Upper lobe of right lung (tissue), 1 donor: Measurements from ENCODE around the gene CSE1L. TPM values are rescaled to one million over a fixed set of nuclear protein-coding genes. Genes with fewer than 3 reads are reported as not detected.
"Not testable (repeated sequence)": the region's sequence is repeated elsewhere in the genome, so short reads cannot be mapped to it uniquely, and the experiment has no call there.

ENCODE experiments used
- ATAC-seq: fragments of 200-7000 bp; cut with Tn5 transposase; one replicate; pipeline ENCODE4 v1.9.1; 2020; ENCODE audit warnings: mild to moderate bottlenecking, moderate library complexity
- DNase-seq: peaks from one replicate; pipeline ENCODE4 v3.0.0-alpha.2; 2020
- H3K27ac ChIP-seq: fragments of 200-600 bp; one replicate; pipeline ENCODE4 v1.8.0; 2022
- H3K27me3 ChIP-seq: fragments of 200-600 bp; one replicate; pipeline ENCODE4 v1.8.0; 2022; ENCODE audit warnings: mild to moderate bottlenecking
- H3K36me3 ChIP-seq: fragments of 200-600 bp; one replicate; pipeline ENCODE4 v1.8.0; 2022
- H3K4me1 ChIP-seq: fragments of 200-600 bp; one replicate; pipeline ENCODE4 v1.8.0; 2022
- H3K4me3 ChIP-seq: fragments of 200-600 bp; one replicate; pipeline ENCODE4 v1.8.0; 2022; ENCODE audit warnings: mild to moderate bottlenecking
- H3K9me3 ChIP-seq: fragments of 200-600 bp; one replicate; pipeline ENCODE4 v1.8.0; 2022
- intact Hi-C: fragments of 100-400 bp; cut with DNase I; formaldehyde crosslinking; loops from one replicate; pipeline ENCODE4 v1.11.0; 2022
- total RNA-seq: library from RNA; stranded (reverse); fragmentation: NEBNext Ultra II Directional; extraction: Animal tissue kit (Norgen Biotek cat#: 25700); gene quantifications from one replicate; pipeline ENCODE4 v1.2.1, GENCODE V29; 2021
- TF ChIP-seq, protein P1 (sequence below): fragments of 200-600 bp; IDR thresholded peaks from one replicate; pipeline ENCODE4 v1.8.0; 2022; ENCODE audit warnings: antibody characterized with exemption
- donor health status: DM: no; HTN: yes; CAD: no; lungs with severe emphysema.

CSE1L gene
- total RNA-seq, 1 donor from 2014 or later: 37.8 TPM

- Histone ChIP-seq H3K4me3 (no peak overlapping the region), H3K27ac (no peak overlapping the region), H3K27me3 (no peaks in the 10 kb centered on the region), H3K4me1 (peaks cover 11% of the 10 kb centered on the region), H3K9me3 (no peaks in the 10 kb centered on the region), H3K36me3 (no peaks in the 10 kb centered on the region)
- DNase-seq (no peak), ATAC-seq (no peak)
- TF ChIP-seq, protein P1, sequence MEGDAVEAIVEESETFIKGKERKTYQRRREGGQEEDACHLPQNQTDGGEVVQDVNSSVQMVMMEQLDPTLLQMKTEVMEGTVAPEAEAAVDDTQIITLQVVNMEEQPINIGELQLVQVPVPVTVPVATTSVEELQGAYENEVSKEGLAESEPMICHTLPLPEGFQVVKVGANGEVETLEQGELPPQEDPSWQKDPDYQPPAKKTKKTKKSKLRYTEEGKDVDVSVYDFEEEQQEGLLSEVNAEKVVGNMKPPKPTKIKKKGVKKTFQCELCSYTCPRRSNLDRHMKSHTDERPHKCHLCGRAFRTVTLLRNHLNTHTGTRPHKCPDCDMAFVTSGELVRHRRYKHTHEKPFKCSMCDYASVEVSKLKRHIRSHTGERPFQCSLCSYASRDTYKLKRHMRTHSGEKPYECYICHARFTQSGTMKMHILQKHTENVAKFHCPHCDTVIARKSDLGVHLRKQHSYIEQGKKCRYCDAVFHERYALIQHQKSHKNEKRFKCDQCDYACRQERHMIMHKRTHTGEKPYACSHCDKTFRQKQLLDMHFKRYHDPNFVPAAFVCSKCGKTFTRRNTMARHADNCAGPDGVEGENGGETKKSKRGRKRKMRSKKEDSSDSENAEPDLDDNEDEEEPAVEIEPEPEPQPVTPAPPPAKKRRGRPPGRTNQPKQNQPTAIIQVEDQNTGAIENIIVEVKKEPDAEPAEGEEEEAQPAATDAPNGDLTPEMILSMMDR: no peak
- intact Hi-C loops: no loop called here
Observed at GRCh38 chr20:49052334-49052733, 6.2 kb downstream of the CSE1L start.

GRCh38 chr20:49054056-49054643 lies 8.0 kb downstream of the CSE1L start:
- intact Hi-C loops: no loop called here
- no peak overlapping the region for H3K27ac ChIP-seq
- H3K36me3 ChIP-seq: peaks cover 11% of the 10 kb centered on the region
- peaks cover 4% of the 10 kb centered on the region for H3K4me1 ChIP-seq
- no peaks in the 10 kb centered on the region for H3K9me3 ChIP-seq
- no peaks in the 10 kb centered on the region for H3K27me3 ChIP-seq
- TF ChIP-seq, protein P1: no peak
- DNase-seq: no peak
- no peak for ATAC-seq
- H3K4me3 ChIP-seq: no peak overlapping the region

GRCh38 chr20:49063279-49063678 lies 17.2 kb downstream of the CSE1L start:
- intact Hi-C loops: no loop called here
- TF ChIP-seq, protein P1: no peak
- no peaks in the 10 kb centered on the region for H3K9me3 ChIP-seq
- no peaks in the 10 kb centered on the region for H3K27me3 ChIP-seq
- ATAC-seq (no peak), DNase-seq (no peak)
- no peak overlapping the region for H3K4me3 ChIP-seq
- H3K36me3 ChIP-seq: peaks cover 80% of the 10 kb centered on the region
- no peaks in the 10 kb centered on the region for H3K4me1 ChIP-seq
- no peak overlapping the region for H3K27ac ChIP-seq

DNA sequence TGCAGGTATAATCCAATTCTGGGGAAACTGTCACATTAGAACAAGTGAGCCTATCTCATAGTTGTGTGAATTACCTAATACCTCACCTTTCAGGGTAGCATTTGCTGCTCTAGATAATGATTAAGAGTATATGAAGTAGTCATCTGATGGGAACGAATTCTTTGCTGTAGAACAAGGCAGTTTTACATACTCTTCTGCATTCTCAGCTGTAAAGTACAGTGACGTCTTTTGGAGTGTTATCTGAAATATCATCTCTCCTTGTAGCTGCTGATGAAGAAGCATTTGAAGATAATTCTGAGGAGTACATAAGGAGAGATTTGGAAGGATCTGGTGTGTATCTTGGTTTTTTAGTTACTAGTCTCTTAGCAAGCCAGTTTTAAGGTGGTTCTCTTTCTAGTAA lies 28.4 kb downstream of the CSE1L start:
- H3K36me3 ChIP-seq: peaks cover 96% of the 10 kb centered on the region
- no peaks in the 10 kb centered on the region for H3K27me3 ChIP-seq
- DNase-seq (no peak), ATAC-seq (no peak)
- TF ChIP-seq, protein P1: no peak
- no peaks in the 10 kb centered on the region for H3K9me3 ChIP-seq
- no peak overlapping the region for H3K4me3 ChIP-seq
- H3K27ac ChIP-seq: no peak overlapping the region
- intact Hi-C loops: no loop called here
- no peaks in the 10 kb centered on the region for H3K4me1 ChIP-seq

- no peak for DNase-seq
- no peak for ATAC-seq
Observed at GRCh38 chr20:49078310-49078709, 32.2 kb downstream of the CSE1L start.

DNA sequence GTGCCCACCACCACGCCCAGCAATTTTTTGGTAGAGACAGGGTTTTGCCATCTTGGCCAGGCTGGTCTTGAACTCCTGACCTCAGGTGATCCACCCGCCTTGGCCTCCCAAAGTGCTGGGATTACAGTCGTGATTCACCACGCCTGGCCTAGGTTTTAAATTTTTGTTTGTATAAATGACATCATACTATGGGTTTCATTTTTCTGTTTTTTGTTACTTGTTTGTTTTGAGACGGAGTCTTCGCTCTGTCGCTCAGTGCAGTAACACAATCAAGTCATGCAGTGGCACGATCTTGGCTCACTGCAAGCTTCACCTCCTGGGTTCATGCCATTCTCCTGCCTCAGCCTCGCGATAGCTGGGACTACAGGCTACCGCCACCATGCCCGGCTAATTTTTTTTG lies 36.2 kb downstream of the CSE1L start:
- peaks cover 99% of the 10 kb centered on the region for H3K36me3 ChIP-seq
- H3K27me3 ChIP-seq, H3K27ac ChIP-seq, intact Hi-C loops, DNase-seq, H3K4me1 ChIP-seq, H3K4me3 ChIP-seq, H3K9me3 ChIP-seq, ATAC-seq: not testable (repeated sequence)

More at GRCh38 chr20:49078310-49078709, 32.2 kb downstream of the CSE1L start:
- no peak overlapping the region for H3K27ac ChIP-seq
- H3K27me3 ChIP-seq: no peaks in the 10 kb centered on the region
- peaks cover 97% of the 10 kb centered on the region for H3K36me3 ChIP-seq
- no peak overlapping the region for H3K4me3 ChIP-seq
- intact Hi-C loops: no loop called here
- no peaks in the 10 kb centered on the region for H3K4me1 ChIP-seq
- TF ChIP-seq, protein P1: no peak
- H3K9me3 ChIP-seq: no peaks in the 10 kb centered on the region
